ENCODE data around the gene GFOD1.
A peak's percentile ranks its signal among the peaks of the same experiment; 100 is the strongest.
"Not testable (repeated sequence)": the region's sequence is repeated elsewhere in the genome, so short reads cannot be mapped to it uniquely, and the experiment has no call there.

GFOD1 gene

DNA sequence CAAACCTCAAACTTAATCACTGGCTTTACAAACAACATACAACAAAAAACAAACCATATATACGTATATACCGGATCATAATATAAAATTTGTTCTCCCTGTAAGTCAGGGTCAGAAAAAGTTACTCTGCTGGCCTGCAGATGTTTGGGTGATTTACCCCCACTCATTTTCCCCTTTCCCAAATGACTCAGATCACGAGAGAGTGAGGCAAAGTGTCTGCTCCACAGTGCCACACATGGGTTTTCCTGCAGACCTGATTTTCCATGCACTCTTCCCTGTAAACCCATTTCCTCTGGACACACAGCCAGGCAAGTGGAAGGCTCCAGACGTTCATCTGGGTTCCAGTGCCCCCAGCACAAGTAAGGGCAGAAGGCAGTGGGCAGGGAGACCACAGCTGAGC, 23.5 kb downstream of the GFOD1 start:
- no peak for DNase-seq

DNA sequence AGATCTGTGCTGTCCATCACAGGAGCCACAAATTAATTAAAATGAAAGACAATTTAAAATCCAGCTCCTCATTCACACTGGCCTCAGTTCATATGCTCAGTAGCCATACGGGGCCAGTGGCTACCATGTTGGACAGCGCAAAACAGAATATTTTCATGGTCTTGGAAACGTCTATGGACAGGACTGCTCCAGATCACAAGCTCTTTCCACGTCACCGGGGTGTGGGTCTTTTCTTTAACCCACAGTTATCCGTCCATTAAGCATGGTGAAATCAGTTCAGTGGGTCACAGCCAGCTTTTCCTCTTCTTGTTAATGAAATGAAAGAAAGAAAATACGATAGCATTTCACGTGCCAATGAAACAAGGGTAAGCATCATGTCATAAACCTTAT, 24.1 kb downstream of the GFOD1 start:
- no peak for DNase-seq

DNA sequence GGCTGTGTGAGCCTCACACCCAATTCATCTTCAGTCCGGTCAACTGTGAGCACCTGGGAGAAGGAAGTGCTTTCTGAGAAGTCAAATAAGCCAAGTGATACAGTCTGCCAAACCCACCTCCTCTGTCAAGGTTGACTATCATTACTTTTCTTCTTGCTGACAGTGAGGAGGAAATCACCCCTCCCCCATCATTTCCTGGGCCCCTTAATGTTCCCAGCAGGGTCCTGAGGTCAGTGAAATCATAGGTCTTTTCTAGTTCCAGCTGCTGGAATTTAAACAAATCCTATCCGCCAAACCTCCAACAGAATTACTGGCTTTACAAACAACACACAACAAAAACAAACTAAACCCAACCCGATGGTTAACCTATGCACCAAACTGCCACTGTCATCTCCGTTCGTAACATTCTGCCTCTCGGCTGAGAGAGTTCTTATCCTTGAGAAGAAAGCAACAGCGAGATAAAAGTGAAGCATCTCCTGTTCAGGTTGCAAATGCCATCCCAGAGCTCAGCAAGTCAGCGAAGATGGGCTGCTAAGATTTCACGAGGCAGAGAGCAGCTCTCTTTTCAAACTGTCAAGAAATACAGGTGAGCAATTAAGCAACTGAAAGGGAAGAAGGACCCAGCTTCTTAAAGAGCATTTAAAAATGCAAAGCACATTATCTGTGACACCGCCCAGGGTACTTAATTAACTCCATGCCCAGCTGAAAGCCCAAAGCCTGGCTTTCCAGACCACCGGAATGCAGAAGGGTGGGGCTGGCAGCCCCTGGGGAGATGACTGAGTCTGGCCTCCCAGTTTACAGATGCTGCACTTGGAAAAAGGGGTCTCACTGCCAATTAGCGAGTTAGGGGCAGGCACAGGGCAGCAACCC, 24.7 kb downstream of the GFOD1 start:
- no peak for DNase-seq

DNA sequence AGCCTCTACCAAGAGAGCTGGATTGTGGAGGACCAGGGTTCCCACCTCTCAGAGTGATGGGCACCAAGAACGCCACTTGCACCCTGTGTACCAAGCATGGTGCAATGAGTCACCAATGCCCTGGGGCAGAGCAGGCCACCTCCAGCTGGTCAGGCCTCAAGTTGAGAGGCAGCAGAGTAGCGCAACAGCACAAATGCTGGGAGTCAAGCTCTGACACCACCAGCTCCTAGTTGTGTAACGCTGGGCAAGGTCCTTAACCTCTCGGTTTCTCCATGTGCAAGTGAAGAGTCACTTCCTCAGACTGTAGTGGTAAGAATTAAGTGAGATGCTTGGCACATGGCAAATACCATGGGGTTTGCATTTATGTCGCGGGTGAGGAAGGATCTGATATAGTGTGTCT, 25.6 kb downstream of the GFOD1 start:
- DNase-seq = peak in 1 of 2 donors; percentile 77

DNA sequence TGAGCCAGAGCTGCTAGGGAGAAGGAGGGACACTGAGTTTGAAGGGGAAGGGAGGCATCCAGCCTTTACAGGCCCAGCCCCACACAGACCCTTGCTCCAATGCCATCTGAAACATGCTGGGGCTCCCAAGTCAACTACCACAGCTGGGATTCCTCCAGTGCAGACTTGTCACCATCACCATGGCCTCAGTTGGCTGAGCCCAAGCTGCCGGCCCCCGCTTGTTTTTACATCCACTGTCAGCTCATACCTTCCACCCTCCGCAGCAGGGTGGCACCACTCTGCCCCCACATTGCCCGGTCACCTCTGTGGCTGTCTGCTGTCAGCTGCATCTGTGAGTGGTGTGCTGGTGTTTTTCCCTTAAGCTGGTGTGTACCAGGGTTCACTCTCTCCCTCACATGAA, 26.1 kb downstream of the GFOD1 start:
- no peak for DNase-seq

DNA sequence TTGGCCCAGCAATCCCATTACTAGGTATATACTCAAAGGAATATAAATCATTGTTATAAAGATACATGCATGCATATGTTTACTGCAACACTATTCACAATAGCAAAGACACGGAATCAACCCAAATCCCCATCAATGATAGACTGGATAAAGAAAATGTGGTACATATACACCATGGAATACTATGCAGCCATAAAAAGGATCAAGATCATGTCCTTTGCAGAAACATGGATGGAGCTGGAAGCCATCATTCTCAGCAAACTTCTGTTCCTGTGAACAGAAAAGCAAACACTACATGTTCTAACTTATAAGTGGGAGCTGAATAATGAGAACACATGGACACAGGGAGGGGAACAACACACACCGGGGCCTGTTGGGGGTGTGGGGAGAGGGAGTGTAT, 27.1 kb downstream of the GFOD1 start:
- DNase-seq = not testable (repeated sequence)

DNA sequence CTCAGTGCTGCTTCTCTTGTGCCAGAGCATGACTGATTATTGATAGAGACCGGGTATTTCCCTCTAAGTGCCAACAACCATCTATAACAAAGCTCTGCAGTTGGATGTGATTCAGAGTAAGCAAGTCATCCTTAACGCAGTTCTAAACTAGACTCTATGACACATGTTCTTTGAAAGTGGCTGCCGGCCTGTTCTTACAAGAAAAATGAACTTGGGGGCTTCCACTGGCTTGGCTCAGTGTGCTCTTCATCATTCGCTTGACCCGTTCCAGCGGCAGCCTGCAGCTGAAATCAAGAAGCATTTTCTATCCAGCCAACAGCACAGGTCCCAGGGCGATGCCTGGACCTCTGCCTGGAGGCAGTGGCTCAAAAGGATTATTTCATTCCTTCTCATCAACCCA, 29.8 kb downstream of the GFOD1 start:
- no peak for DNase-seq

DNA sequence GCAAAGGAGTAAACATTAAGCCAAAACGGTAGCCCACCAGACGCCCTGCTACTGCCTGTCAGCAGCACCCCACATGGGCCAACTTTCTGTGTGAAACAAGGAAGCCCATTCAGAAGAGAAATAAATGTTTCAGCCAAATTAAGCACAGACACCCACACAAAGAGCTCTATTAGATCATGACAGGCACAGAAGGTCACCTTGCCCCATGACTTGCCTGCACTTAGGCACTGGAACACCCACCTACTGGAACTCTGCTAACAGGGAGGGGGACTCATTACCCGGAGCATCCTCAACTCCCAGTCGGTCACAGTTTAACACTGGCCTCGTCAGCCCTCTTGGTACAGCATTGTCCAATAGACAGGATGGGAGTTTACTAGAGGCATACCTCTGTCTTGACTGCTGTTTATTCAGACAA, 31.8 kb downstream of the GFOD1 start:
- no peak for DNase-seq

DNA sequence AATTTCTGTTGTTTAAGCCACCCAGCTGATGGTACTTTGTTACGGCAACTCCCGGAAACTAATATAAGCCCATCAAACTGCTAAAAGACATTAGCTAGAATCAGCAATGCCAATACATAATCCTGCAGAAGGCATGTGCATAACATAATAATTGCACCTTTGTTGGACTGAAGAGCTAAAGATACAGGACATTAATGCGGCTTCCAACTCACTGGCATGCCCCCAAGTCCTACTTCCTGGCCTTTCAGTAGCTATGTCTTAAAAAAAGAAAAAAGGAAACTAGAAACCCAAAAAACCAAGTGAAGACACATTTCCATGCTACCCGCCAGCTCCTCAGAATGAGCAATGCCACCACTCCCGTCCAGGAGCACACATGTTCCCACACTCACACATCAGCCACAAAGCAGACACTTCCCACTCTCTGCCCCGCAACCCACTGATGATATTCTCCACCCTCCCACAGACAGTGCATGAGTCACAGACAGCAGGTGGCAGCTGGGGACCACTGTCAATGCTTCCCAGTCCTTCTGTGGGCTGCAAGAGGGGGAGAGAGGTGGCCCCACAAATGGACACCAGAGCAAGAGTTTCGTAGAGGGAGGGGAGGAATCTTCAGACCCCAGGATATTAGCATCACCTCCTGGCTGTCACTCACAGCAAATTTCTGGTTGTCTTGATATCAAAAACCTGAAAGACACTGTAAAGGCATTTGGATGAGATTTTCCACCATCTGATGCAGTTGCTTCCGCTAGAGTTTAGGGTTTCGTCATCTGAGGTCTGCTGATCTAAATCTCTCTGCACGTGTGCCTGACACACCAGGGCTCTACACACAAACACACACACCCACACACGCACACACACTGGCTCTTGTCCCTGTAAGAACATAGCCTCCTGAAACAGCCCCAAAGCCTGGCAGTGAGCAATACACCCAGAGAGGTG, 32.8 kb downstream of the GFOD1 start:
- DNase-seq = peak; percentile 68 to 82

DNA sequence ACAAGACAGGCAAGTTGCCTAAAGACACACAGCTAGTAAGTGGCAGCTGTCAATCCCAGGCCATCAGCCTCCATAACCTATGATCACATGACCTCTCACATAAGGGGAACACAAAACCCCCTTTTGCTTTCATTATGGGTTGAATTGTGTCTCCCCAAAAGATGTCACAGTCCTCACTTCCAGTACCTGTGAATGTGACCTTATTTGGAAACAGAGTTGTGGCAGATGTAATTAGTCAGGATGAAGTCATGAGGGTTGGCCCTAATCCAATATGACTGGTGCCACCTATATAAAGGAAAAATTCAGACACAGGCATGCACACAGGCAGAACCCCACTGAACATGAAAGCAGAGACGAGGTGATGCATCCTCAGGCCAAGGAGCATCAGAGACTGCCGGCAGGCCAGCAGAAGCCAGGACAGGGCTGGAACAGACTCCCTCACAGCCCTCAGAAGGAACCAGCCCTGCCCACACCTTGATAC, 33.6 kb downstream of the GFOD1 start:
- DNase-seq = peak in 1 of 2 donors; percentile 43

DNA sequence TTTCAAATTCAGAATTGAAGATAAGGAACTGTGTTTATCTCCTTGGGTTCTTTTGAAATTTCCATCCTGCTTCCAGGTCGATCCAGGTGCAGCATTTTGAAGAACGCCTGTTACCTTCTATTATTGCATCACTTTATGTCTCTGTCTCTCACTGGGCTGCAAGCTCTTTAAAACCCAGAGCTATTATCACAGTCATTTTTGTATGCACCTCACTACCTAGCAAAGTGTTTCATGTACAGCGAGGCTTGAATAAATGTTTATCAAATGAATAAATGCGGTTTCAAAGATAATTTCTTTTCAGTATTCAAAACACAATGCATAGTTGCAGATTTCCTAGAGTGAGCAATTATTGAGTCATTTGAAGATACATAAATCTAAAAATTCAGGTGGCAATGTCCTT, 34.2 kb downstream of the GFOD1 start:
- DNase-seq = no peak

DNA sequence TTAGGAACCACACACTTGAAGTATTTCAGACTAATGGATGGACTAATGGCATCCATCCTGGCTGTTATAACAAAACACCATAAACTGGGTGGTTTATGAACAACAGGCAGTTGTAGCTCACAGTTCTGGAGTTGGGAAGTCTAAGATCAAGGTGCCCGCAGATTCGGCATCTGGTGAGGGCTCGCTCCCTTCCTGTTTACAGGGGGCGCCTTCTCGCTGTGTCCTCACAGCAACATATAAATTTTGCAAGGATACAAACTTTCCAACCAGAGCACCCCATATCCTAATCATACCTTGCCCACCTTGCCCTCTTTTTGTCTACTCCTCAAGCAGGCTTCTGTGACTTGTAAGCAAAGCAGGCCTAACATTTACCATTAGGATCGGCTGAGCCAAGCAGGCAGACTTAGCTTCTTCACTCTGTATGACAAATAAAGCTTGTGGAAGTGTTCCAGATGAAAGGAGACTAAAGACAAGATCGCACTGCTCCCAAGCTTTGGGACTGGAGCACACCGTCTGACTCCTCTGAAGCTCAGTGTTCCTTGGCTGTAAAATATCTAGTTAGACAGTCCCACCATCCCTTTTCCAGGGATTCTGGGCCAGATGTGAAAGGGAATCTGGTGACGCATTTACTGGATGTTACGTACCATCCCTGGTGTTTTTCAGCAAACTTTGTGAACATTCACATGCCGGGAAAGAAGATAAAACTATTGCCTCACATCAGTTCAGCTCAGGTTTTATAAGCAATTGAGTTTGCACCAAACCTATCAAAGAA, 34.9 kb downstream of the GFOD1 start:
- no peak for DNase-seq

DNA sequence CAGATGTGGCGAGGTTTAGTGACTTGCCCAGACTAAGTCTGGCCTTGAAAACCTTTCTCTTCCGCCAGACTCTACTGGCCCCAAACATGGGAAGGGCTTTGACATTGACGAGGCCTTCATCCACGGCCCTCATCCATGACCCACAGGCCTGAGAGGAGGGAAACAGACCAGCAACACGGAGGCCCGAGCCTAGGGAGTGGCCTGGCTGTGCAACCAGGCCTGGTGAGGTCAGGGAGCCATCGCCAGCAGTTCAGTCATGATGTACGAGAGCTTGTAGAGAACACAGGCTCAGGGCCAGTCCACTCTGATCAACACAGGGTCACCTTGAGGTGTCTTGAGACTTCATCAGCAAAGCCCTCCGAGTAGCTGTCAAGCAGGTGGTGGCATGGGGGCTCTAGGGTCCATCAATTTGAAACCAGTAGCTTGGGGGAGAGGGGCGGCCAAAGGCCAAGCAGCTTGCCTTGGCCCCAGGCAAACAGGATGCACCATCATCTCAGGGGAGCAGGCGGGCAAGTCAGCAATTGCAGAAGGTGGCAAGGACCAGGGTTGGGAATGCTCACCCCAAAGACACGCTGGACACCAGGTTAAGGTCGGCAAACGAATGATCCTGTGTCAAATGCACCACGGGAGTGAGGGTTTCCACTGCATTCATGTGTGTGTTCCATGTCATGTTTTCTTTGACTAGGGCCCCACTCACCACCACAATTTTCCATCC, 36.1 kb downstream of the GFOD1 start:
- DNase-seq = no peak

DNA sequence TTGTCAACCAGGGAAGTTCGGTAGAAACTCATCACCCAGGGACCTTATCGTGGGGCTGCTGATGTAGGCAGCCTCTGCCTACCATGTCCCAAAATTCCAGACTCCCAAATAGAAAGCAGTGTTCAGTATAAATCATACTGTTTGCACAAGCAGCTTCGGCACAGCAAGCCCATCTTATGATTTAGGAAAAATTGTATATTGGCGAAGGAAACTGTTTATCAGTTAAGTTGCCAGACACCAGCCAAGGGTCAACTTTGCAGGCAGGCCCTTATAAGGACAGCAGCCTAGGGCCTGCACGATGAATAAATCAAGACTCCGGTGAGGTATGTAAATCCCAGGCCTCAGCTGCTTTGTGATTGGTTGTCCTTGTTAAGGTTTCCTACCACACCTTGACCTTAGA, 36.8 kb downstream of the GFOD1 start:
- no peak for DNase-seq

DNA sequence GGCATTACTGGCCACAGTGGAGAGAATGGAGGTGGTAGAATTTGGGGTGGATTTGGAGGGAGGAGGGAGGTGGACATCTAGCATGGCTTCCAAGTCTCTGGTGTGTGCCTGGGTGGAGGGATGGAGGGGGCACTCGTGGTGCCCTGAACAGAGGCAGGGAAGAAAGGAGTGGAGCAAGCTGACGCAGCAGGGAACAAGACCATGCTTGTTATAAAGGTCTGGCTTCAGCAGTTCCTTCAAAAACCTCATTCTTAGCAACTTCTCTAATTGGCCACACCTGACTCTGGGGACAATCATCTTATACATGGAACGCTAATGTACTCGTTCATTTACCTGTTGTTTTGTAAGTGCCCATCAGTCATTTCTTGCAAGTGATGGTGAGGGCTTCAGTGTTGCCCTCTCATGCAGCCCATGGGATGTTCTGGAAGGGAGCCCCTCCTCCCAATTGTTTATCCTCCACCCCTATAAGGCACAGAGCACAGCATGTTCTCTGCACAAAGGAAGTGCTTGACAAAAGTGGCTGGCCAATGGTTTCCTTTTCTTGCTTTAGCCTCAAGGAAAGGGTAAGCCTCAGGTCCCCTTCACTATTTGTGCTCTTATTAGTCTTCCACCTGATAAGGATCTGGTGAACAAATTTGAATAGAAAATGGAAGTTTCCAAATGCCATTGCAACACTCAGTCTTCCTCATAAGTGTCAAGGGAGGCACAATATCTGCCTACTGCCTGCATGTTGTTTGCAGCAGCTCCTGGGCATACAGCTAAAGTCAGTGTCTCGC, 39.3 kb downstream of the GFOD1 start:
- no peak for DNase-seq

DNA sequence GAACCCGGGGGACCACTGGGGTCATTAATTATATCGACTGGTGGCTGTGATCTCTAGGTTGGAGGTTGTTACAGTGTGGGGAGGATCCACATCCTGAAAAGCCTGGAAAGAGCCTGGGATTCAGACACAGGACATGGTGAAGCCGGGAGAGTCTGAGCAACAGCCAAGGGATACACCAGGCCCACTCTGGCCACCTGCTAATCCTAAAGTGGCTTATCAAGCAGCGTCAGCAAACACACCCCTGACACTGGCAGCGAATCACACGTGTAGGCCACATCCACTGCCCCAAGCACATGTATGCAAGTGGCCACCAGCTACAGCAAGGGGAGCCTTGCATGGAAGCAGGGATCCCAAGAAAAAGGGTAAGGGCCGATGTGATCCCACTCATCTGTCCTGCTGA, 41.0 kb downstream of the GFOD1 start:
- no peak for DNase-seq

DNA sequence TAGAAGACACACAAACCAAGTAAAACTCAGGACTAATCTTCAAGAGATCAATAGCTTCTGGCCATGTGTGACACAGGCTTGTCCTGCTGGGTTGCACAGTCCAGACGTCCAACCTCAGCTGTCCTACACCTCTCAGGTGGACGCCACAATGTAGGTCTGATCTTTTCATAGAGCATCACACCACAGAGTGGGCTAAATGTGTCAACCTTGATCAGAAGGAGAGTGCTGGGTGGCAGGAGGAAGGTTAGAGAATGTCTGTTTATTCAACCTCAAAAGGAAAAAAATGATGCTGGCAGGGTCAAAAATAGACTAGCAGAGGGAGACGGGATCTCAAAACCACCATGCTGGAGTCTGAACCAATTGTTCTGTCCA, 41.7 kb downstream of the GFOD1 start:
- no peak for DNase-seq

DNA sequence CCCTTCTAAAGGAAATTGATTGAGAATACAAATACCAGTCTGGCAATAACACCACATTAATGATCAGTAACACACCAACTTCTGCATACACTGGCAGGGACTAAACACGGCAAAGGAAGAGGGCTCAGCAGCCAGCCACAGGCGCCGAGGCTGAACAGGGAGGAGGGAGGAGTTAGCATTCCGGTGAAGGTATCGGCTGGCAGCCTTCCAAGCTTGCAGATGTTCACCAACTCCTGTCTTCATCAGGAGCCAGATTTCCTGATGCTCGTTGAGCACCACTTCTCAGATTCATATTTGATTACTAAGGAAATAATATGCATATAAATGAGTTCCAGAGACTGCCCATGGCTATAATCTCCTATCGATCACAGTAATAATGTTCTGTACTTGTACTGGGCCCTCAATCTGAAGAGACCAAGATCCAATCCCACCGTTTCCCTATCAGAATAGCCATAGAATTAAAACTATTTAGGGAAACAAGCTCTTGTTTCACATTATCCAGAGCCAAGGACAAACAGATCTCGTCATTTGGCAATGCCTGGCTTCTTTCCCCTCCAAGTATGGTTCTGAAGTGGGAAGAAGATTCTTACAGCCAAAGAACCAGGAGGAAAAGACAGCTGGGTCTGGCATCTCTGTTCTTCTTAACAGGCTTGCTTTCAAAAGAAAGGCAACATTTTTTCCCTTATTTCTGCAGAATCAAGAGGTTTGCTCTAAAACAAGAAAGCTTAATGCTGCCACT, 42.2 kb downstream of the GFOD1 start:
- no peak for DNase-seq

DNA sequence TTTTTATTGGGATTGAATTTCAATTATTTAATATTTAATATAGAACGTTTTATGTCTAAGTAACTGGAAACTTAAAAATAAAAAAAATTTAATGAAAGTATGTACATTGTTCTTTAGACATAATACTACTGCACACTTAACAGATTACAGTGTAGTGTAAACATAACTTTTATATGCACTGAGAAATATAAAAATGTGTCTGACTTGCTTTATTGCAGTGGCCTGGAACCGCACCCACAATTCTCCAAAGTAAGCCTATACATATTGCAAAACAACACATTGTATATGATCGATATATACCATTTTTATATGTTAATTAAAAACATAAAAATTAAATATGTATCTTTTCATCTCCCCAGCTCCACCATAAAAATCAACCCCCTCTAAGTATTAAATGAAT, 42.8 kb downstream of the GFOD1 start:
- DNase-seq = no peak

DNA sequence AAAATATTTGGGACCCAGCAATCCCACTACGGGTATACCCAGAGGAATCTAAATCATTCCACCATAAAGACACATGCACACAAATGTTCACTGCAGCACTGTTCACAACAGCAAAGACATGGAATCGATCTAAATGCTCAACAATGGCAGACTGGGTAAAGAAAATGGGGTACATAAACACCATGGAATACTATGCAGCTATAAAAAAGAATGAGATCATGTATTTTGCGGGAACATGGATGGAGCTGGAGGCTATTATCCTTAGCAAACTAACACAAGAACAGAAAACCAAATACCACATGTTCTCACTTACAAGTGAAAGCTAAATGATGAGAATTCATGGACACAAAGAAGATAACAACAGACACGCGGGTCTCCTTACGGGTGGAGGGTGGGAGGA, 43.4 kb downstream of the GFOD1 start:
- not testable (repeated sequence) for DNase-seq

DNA sequence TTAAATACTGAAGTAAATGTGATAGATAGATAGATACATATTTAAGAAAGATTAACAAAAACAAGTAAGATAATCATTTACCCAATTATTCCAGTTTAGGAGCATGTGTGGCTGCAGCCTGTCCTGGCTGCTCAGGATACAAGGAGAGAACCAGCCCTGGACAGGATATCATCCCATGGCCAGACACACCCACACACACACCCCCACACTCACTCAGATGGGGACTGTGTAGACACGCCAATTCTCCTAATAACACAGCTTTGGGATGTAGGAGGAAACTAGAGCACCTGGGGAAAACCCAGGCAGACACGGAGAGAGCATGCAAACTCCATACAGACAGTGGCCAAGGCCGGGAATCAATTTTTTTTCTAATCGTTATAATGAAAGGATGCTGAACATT, 45.6 kb downstream of the GFOD1 start:
- DNase-seq = no peak

Measured in CD4-positive, alpha-beta T cell treated with Interleukin-4 for 1 hour (primary cell).